Epithelial cell of proximal tubule (primary cell): ENCODE measurements around the gene C16orf46. TPM values are rescaled to one million over a fixed set of nuclear protein-coding genes. Genes with fewer than 3 reads are reported as not detected.

Experiments used
- DNase-seq: peaks from one replicate; pipeline ENCODE4 v3.0.0-alpha.2; 2011; ENCODE audit warnings: low read depth
- H3K4me3 ChIP-seq: 2 replicates; pipeline ENCODE4 v1.5.1; 2011; ENCODE audit warnings: low read depth, mild to moderate bottlenecking, low read length
- total RNA-seq: library from RNA; depleted of rRNA; stranded (reverse); fragments of >200 nt; gene quantifications from 2 replicates; pipeline ENCODE4 v1.2.3, GENCODE V29; 2015
- TF ChIP-seq, protein P1 (sequence below): conservative IDR thresholded peaks from 2 replicates; pipeline ENCODE4 v1.5.1; 2012; ENCODE audit warnings: low read depth, mild to moderate bottlenecking, low read length

The C16orf46 gene
- total RNA-seq, 1 donor from 2014 or later = 0.35 TPM

DNA sequence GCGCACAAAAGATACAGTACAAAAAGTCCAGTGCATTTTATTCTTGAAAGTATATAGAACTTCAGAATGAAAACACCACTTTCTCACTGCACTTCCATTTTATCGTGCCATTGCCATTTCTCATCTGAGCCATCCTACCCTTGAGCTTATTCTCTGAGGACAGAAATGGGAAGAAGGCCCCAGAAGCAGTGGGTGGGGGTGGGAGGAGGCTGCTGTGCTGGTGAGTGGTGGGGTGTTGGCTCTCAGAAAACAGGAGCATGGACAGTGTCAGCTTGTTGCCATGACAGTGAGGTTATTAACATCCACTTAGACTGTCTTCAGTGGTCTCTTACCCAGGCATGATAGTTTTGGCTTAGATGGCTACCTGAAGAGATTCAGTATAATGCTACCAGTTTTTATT is 36.9 kb downstream of the C16orf46 start:
- TF ChIP-seq, protein P1, sequence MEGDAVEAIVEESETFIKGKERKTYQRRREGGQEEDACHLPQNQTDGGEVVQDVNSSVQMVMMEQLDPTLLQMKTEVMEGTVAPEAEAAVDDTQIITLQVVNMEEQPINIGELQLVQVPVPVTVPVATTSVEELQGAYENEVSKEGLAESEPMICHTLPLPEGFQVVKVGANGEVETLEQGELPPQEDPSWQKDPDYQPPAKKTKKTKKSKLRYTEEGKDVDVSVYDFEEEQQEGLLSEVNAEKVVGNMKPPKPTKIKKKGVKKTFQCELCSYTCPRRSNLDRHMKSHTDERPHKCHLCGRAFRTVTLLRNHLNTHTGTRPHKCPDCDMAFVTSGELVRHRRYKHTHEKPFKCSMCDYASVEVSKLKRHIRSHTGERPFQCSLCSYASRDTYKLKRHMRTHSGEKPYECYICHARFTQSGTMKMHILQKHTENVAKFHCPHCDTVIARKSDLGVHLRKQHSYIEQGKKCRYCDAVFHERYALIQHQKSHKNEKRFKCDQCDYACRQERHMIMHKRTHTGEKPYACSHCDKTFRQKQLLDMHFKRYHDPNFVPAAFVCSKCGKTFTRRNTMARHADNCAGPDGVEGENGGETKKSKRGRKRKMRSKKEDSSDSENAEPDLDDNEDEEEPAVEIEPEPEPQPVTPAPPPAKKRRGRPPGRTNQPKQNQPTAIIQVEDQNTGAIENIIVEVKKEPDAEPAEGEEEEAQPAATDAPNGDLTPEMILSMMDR = no peak
- no peak overlapping the region for H3K4me3 ChIP-seq
- no peak for DNase-seq

GRCh38 chr16:81036751-81037350 is 40.2 kb downstream of the C16orf46 start:
- peak overlapping the region; percentile 78 for H3K4me3 ChIP-seq
- TF ChIP-seq, protein P1 = no peak
- DNase-seq = no peak

DNA sequence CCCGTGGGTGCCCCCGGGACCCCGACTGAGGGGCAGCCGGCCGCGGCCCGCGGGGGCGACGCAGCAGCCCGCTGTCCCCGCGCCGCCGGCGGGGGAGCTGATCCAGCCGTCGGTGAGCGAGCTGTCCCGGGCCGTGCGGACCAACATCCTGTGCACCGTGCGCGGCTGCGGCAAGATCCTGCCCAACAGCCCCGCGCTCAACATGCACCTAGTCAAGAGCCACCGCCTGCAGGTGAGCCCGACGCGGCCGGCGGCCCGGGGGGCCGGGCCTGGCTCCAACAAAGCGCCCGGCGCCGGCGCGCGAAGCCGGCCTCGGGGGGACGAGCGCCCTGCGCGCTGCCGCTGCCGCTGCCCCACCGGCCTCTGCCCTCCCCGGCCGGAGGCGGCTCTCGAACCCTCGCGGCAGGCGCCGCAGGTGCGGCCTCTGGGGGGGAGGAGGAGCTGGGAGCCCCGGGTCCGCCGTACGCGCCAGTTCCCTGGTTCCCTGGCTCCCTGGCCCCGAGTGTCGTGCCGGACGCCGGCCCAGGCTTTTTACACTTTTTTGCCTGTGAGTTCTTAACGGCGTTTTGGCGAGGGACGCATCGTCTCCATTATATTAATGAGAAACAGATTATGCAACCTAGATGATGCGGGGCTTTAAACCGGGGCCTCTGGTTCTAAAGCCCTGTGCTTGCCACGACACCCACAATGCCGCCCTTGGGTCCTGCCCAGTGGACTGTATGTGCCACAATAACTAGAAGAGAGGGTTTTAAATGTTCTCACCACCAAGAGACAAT is 40.9 kb downstream of the C16orf46 start:
- TF ChIP-seq, protein P1 = no peak
- DNase-seq = no peak
- peak overlapping the region; percentile 78 for H3K4me3 ChIP-seq

DNA sequence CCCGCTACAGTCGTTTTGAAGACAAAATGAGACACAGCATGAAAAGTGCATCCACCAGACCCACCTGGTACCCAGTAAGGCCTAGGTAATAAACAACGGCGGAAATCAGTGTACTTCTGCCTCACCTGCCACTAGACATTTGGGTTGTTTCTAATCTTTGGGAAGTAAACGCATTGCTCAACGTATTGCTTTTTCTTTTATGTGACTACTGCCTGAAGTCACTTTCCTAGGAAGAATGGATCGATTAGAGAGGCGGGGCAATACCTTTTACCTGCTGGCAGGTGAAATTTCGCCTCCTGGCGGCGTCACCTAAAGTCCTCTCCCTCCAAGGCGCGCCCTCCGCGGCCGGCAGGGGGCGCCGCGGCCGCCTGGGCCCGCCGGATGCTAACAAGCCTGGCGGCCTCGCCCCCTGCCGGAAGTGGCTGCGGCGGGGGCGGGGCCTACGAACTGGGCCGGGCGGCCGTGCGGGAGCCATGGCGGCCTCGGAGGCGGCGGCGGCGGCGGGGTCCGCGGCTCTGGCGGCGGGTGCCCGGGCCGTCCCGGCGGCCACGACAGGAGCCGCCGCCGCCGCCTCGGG is 41.6 kb downstream of the C16orf46 start, which contains the start of gene ATMIN:
Gene ATMIN, plus strand, starts transcription at position 445 of the 577 bp plus-strand sequence. Its CDS starts 29 bp downstream, at position 474.
- DNase-seq = no peak
- TF ChIP-seq, protein P1 = peak; percentile 97
- peak within 1 kb of the TSS; percentile 78 for H3K4me3 ChIP-seq

DNA sequence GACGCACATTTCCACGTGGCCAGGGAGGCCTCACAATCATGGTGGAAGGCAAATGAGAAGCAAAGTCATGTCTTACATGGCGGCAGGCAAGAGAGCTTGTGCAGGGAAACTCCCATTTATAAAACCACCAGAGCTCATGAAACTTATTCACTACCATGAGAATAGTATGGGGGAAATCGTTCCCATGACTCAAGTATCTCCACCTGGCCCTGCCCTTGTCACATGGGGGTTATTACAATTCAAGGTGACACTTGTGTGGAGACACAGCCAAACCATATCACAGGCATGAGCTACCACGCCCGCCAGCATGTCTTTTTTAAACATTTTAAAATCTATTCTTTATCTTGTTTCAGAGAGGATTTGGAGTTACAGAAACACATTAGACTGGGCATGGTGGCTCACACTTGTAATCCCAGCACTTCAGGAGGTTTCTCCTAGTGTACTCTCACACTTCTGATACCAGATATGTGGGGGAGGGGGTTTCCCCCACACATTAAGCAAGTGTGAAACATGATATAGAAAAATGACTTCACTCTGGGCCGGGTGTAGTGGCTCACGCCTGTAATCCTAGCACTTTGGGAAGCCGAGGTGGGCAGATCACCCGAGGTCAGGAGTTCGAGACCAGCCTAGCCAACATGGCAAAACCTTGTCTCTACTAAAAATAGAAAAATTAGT is 47.0 kb downstream of the C16orf46 start:
- TF ChIP-seq, protein P1 = no peak
- DNase-seq = no peak
- no peak overlapping the region for H3K4me3 ChIP-seq

GRCh38 chr16:81026429-81026828 is 50.6 kb downstream of the C16orf46 start:
- TF ChIP-seq, protein P1 = no peak
- no peak overlapping the region for H3K4me3 ChIP-seq
- no peak for DNase-seq
